ENCODE results near the gene PTRH1.

PTRH1 gene

GRCh38 chr9:127741831-127742434 lies 26.5 kb upstream of the PTRH1 start:
- DNase-seq (ENCODE audit: low read depth) = no peak

GRCh38 chr9:127739614-127740330 lies 24.3 kb upstream of the PTRH1 start:
- DNase-seq (ENCODE audit: low read depth) = no peak

GRCh38 chr9:127738666-127739065 lies 23.2 kb upstream of the PTRH1 start:
- no peak for DNase-seq (ENCODE audit: low read depth)

- DNase-seq (ENCODE audit: low read depth) = no peak
Measured at GRCh38 chr9:127735530-127736185, 20.2 kb upstream of the PTRH1 start.

GRCh38 chr9:127734747-127735529 lies 19.5 kb upstream of the PTRH1 start, which contains the start of gene TOR2A:
TOR2A (minus strand) TSS chr9:127735294; CDS start chr9:127735270, 24 bp downstream.
- DNase-seq (ENCODE audit: low read depth) = peak; percentile 98

- DNase-seq (ENCODE audit: low read depth) = no peak
Measured at GRCh38 chr9:127734247-127734746, 18.8 kb upstream of the PTRH1 start.

- no peak for DNase-seq (ENCODE audit: low read depth)
Measured at GRCh38 chr9:127733614-127734013, 18.2 kb upstream of the PTRH1 start.

GRCh38 chr9:127732444-127732843 lies 17.0 kb upstream of the PTRH1 start:
- no peak for DNase-seq (ENCODE audit: low read depth)

- no peak for DNase-seq (ENCODE audit: low read depth)
Measured at GRCh38 chr9:127731938-127732337, 16.5 kb upstream of the PTRH1 start.

- no peak for DNase-seq (ENCODE audit: low read depth)
Measured at GRCh38 chr9:127730799-127731410, 15.4 kb upstream of the PTRH1 start.

- DNase-seq (ENCODE audit: low read depth) = no peak
Measured at GRCh38 chr9:127730262-127730661, 14.8 kb upstream of the PTRH1 start.

GRCh38 chr9:127729522-127730256 lies 14.2 kb upstream of the PTRH1 start:
- DNase-seq (ENCODE audit: low read depth) = no peak

GRCh38 chr9:127728808-127729207 lies 13.3 kb upstream of the PTRH1 start:
- DNase-seq (ENCODE audit: low read depth) = no peak

- DNase-seq (ENCODE audit: low read depth) = no peak
Measured at GRCh38 chr9:127726871-127727270, 11.4 kb upstream of the PTRH1 start.

- no peak for DNase-seq (ENCODE audit: low read depth)
Measured at GRCh38 chr9:127724012-127724411, 8.5 kb upstream of the PTRH1 start.

- no peak for DNase-seq (ENCODE audit: low read depth)
Measured at GRCh38 chr9:127723444-127723843, 8.0 kb upstream of the PTRH1 start.

GRCh38 chr9:127723013-127723412 lies 7.5 kb upstream of the PTRH1 start:
- no peak for DNase-seq (ENCODE audit: low read depth)

GRCh38 chr9:127722055-127722745 lies 6.7 kb upstream of the PTRH1 start:
- DNase-seq (ENCODE audit: low read depth) = no peak

GRCh38 chr9:127721391-127721821 lies 5.9 kb upstream of the PTRH1 start:
- no peak for DNase-seq (ENCODE audit: low read depth)

- DNase-seq (ENCODE audit: low read depth) = no peak
Measured at GRCh38 chr9:127720865-127721227, 5.4 kb upstream of the PTRH1 start.

All from activated T-cell treated with anti-CD3 and anti-CD28 coated beads for 48 hours (primary cell).